ENCODE data around the gene MYO18B.

Gene MYO18B

DNA sequence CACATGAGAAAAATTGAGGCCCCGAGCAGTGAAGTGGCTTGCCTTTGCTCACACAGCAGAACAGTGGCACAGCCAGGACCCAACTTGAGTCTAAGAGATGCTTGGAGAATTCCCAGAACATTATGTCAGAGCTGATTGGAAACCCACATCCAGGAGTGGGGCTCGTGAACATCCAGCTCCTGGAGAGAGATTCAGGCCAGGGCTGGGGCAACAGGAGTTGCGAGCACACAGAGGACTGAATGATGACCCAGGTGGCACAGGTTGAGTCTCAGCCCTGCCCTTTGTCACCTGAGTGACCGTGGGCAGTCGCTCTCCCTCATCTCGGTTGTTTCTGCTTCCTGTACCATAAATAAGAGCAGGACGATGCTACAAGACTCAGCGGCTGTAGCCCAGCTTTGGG is 102.6 kb downstream of the MYO18B start:
- no peak for DNase-seq (ENCODE audit: low read depth in 3 of 3, low spot score in 1 of 3)

DNA sequence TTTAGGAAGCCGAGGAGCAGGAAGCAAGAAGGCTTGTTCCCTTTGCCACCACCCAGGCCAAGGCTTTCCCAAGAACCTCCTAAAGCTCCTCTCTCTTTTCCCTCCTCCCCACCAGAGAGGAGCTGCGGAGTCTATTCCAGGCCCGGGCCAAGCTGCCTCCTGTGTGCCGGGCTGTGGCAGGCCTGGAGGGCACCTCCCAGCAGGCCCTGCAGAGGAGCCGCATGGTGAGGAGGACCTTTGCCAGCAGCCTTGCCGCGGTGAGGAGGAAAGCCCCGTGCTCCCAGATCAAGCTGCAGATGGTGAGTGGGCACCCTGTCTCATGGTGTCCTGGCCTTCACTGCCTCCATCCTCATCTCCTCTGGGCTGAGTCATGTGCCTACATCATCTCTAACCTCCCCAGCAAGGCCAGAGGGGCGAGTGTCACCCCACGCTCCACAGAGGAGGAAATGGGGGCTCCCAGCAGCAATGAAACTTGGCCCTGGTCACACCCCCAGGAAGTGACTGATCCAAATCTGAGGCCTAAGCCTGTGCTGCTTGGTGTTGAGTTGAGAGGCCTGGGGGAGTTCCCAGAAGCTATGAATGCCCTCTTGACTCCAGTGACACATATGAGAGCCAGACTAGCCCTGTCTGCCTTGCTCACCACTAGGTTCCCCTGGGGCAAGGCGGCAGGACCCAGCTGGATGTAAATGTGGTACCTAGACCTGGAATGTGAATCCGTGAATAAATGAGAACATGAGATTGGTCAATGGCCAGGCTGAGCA is 104.2 kb downstream of the MYO18B start:
- no peak for DNase-seq (ENCODE audit: low read depth in 3 of 3, low spot score in 1 of 3)

DNA sequence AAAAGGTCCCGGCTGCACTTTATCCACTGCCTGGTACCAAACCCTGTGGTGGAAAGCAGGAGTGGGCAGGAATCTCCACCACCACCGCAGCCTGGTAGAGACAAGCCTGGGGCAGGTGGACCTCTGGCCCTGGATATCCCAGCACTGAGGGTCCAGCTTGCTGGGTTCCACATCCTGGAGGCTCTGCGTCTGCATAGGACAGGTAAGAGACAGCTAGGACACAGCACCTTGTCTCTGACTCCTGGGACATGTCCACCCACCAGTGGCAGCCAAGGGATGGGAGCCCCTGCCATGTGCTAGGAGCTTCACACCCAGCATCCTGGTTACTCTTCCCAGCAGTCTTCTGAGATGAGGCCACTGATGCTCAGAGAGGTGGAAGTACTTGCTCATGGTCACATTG is 105.5 kb downstream of the MYO18B start:
- DNase-seq (ENCODE audit: low read depth in 3 of 3, low spot score in 1 of 3) = no peak

DNA sequence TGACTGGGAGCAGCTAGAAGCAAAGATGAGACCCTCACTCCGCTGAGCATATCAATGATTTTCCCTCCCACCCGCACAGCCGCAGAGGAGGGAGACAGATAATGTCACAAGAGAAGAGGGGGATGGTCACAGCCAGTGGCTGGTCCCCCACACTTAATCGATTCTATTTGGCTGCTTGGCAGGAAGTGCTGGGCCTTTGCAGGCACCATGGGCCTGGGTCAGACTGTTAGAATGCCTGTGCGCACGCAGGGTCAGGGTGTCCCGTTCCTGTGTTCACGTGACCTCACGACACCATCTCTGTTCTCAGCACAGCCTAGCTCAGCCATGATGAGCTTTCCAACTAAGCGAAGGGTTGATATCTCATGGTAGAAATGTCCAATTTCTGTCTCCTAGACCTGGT is 107.0 kb downstream of the MYO18B start:
- no peak for DNase-seq (ENCODE audit: low read depth in 3 of 3, low spot score in 1 of 3)

DNA sequence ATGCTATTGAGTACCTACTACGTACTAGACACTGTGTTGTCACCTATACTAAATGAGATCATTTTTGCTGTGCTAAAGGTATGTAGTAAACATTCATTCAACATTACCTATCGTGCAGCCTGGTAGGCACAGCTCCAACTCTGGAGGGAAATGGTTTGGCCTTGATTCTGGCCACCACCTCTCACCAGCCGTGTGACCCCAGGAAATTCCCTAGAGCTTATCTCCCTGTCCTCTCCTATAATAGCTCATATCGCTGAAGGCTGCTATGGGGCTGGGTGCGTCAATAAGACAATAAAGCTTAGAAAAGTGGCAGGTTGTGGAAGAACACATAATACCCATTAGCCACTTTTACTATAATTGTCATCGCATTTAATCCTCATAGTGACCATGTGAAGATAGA is 107.5 kb downstream of the MYO18B start:
- DNase-seq (ENCODE audit: low read depth in 3 of 3, low spot score in 1 of 3) = no peak

DNA sequence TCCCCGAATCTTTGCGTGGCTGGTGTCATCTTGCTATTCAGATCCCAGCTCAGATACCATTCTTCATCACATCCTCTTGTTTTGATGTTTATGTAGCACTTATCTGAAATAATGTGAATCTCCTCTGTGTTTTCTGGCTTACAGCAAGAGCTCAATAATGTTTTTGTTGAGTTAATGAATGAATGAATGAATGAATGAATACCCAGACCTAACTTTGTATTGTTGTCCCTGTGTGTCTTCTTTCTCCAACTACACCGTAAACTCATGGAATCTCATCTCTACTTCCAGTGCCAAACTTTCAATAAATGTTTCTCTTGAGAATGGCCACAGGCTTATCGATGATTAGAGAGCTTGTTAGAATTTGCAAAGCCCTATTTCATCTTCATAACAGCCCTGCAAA is 110.2 kb downstream of the MYO18B start:
- DNase-seq (ENCODE audit: low read depth in 3 of 3, low spot score in 1 of 3) = no peak

DNA sequence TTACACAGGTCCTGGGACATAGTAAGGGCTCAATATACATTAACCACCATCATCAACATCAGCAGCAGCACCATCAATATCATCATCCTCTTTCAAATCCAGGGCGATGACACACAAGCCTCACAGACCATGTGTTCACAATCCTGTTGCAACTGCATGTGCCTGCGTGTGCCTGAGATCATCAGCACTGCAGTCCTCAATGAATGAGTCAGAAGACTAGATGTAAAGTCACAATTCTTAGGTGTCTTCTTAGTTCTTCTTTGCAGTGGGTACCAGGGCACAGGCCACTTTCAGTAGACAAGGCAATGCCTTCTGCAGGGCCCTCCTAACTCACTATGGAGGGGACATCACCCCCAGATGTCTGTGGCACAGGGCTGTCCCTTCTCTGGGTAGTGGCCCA is 111.1 kb downstream of the MYO18B start:
- DNase-seq (ENCODE audit: low read depth in 3 of 3, low spot score in 1 of 3) = no peak

DNA sequence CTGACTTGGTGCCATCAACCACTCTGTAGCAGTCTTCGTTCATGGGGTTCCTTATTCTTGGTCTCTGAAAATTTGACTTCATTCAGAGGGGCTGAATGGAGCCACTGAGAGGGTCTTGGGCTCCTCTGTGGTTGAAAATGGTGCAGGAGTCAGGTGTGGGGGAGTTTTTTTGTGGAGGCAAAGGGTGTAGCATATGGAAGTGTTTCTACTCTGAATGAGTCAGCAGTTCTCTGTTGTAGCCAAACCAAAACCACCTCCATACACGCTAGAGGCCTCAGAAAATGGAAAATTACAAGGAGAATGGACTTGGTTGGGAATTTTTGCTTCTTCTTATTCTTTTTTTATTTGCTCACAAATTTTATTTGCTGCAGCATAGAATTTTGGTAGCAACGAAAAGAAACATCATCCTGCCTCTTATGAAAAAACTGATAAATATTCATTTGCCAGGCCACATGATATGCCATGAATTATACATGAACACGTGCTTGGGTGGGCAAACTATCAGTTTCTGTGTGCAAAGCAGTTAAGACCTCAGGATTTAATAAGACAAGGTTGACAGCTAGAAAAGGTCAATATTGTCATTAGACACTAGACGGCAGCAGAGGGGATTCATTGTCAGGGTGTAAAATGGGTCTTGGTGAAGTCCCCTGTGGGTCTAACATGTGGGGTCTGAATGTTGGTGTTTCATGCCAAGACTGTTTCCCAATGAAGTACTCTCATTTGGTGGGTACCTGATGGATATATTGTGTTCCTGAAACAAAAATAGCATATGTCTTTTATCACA is 111.7 kb downstream of the MYO18B start:
- no peak for DNase-seq (ENCODE audit: low read depth in 3 of 3, low spot score in 1 of 3)

DNA sequence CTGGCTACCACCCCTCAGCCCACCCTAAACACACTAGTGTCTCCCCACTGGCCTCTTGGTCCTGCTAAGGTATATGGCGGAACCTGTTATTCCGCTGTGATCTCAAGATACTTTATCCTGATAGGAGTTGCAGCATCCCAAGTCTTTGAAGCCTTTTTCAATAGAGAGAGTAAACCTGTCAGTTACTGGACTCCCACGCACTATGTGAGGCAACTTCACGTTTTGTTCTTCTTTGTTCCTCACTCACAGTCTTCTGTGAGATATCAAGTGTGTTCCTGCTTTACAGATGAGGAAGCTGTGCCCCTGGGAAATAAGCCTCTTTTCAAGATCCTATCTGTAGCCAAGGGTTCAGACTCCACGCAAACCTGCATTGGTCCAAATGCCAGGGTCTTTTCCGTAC is 127.8 kb downstream of the MYO18B start:
- no peak for DNase-seq (ENCODE audit: low read depth in 3 of 3, low spot score in 1 of 3)

DNA sequence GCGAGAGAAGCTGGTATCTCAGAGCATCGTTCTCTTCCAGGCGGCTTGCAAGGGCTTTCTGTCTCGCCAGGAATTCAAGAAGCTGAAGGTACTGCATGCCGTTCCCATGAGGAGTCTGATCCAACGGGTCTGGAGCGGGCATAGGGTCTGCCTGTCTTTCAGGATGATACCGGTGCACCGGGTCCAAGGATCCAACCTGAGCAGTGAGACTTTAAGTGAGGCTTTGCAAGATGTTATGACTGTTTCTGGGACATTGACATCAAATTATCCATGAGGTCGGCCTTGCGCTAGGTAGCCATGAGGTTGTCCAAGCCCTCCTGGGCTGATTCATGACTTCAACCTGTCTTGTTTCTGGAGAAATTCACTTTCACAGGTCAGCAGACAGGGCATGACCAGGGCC is 132.3 kb downstream of the MYO18B start:
- DNase-seq (ENCODE audit: low read depth in 3 of 3, low spot score in 1 of 3) = no peak

DNA sequence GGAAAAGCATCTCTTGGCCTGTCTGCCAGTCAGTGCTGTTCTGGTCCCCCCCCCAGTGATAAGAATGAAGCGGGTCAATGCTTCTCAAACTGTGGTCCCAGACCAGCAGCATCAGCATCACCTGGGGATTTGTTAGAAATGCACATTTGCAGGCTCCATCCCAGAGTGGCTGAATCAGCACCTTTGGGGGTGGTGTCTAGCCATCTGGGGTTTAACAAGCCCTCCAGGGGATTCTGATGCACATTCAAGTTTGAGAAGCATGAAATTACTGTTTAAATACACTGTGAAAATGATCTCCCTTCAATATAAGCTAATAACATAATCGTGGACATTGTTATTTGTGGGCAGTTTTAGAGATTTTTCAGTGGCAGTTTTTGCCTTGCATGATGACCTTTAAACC is 133.5 kb downstream of the MYO18B start:
- no peak for DNase-seq (ENCODE audit: low read depth in 3 of 3, low spot score in 1 of 3)

DNA sequence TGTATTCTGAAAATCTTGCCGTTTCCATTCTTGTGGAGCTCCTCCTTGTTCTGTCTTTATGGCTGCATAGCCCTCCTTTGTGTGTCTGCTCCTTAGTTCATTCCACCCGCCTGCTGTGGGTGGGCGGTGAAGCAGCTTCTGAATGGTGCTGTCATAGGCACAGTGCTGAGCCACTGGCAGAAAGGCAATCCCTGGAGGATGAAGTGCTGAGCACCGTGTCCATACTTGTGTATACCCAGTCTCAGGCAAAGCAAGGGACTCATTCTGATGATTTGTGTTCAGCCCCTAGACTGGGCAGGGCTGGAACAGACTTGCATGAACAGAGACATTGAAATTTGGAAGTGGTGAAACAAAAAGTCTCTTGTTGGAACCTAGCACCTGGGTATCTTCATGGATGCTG is 134.9 kb downstream of the MYO18B start:
- DNase-seq (ENCODE audit: low read depth in 3 of 3, low spot score in 1 of 3) = no peak

DNA sequence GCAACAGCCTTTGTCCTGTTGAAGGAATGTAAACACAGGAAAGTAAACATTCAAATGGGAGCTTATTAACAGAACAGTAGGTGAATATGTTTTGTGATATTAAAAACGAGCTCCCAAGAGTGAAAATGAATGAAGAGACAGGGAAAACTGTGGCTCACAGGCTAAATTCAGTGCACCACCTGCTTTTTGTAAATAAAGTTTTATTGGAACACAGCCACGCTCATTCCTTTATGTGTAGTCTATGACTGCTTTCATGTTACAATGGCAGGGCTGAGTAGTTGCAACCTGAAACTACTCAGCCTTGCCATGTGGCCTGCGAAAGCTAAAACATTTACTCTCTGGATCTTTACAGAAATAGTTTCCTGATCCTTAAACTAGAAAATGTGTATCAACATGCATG is 136.9 kb downstream of the MYO18B start:
- no peak for DNase-seq (ENCODE audit: low read depth in 3 of 3, low spot score in 1 of 3)

DNA sequence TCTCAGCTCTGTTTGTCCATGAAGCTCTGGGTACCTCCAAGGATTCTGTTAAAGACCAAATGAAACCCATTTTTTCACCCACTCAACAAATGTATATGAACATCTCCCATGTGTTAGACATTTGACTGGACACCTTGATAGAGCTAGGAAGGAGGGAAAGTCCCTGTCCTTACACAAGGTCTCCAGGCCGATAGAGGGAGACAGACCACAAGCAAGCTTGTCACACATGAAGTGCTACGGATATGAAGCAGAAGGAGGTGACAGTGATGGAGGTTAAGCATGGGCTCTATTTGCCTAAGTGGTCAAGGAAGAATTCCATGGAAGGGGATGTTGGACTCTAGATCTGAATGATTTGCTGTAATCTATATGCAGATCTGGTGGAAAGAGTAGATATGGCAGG is 138.5 kb downstream of the MYO18B start:
- no peak for DNase-seq (ENCODE audit: low read depth in 3 of 3, low spot score in 1 of 3)

DNA sequence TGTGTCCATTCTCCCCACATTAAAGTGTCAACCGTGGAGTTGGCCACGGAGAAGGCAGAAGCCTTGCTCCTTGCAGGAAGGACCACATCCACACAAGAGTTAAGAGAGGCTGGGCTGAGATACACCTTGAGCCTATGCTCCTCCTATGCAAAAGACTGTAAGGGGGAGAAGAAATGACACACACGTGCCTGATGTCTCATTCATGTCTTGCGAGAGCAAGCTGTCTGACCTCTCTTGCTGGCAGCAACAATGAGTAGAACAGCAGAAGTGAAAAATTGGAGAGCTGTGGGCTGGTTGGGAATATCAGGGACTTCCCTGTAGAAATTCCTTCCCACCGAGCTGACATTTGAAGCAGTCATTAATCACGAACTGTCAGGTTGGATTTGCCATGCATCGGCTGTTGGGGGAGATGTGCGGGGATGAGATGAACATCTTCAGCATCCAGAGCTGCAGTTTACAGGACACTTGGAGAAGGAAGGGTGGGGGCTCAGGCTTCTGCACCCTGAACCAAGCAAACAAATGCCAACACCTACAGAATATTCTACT is 139.3 kb downstream of the MYO18B start:
- no peak for DNase-seq (ENCODE audit: low read depth in 3 of 3, low spot score in 1 of 3)

DNA sequence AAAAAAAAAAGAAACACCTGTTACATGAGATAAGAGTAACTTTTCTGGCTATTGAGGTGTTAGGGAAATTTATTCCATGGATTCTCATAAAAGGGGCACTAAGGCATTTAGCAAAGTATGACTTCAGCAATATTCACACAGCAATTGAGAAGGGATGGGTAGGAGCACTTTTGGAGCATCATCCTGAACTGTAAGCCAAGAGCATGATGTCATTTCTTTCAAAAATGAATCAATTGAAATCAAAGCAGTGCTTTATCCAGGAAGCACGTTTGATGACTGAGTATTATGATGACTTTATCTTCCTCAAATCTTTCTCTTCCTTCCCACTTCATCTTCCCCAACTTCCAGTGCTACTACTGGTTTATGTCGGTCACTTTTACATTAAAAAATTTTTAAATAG is 140.4 kb downstream of the MYO18B start:
- no peak for DNase-seq (ENCODE audit: low read depth in 3 of 3, low spot score in 1 of 3)

DNA sequence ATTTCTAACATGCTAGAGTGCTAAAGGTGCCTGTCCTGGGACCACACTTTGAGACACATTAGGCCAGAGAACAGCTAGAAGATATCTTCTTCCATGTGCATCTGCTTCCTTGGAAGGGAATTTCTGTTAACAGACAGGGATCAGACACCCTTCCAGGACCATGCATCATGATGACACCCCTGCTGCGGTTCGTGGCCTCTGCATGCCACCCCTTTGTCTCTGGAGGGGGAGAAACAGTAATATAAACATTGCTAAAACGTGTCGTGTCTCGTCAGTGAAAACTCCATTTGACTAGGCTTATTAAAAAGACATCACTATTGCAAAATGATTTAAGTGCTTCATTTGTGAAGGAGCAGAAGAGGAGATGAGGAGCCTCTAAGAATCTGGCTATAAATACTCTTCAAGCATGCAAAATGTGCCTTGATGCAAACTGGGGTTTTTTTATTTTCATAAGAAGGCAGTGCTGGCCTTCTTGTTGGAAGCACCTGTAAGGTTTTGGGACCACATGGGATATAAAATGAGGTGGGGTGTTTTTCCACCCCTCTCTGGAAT is 141.6 kb downstream of the MYO18B start:
- no peak for DNase-seq (ENCODE audit: low read depth in 3 of 3, low spot score in 1 of 3)

DNA sequence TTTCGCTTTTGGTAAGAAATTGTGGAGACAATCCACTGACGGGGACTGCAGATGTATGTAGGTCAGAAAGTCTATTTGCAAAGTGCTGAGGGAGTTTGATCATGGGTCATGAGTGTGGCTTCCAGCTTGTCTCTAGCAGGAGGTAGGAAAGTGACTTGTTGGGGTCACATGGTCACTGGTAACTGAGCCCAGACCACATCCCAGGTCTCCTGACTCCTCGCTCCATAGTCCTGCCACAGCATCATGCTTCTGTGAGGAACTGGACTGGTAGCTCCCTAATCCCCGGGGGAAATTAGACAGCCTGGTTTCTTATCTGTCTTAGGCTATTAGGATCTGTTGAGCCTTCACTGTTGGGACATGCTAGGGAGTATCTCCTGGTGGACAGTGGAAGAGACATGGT is 142.1 kb downstream of the MYO18B start:
- no peak for DNase-seq (ENCODE audit: low read depth in 3 of 3, low spot score in 1 of 3)

DNA sequence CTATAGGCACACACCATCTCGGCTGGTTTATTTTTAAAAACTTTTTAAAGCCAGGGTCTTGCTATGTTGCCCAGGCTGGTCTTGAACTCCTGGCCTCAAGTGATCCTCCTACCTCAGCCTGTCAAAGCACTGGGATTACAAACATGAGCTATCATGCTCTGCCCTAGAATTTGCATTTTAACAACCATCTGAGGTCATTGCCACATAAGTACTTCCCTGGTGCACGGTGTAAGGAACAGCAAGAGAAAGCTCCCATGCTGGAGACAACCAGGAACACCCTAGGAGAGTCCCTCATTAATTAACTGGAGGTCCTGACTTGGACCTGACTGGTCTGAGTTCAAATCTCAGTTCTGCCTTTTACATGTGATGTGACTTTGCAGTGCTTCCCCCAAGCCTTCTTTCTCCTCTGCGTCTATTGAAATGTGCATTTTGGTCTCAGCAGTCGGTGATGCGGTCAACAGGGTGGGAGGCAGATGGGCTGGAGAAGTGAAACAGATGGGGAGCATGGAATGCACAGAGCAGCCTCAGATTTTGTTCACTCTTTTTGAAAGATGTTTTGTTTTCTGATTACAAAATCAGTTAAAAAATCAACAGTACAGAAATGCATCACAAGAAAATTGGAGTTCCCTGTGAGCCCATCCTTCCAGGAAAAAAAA is 146.5 kb downstream of the MYO18B start:
- no peak for DNase-seq (ENCODE audit: low read depth in 3 of 3, low spot score in 1 of 3)

DNA sequence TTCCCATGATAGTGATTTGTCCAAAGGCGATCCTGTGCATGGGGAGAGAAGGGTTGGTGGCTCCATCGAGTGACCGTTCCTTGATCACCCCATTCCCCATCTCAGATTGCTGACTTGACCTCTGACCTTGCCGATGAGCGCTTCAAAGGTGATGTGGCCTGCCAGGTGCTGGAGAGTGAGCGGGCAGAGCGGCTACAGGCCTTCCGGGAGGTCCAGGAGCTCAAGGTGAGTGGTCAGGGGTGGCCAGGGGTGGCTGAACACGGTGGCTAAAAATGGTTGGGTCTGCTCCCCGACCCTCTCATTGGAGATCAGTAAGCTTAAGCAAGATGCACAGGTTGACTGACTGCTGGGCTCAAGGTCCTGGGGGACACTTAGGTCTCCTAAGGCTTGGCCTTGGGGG is 148.7 kb downstream of the MYO18B start:
- no peak for DNase-seq (ENCODE audit: low read depth in 3 of 3, low spot score in 1 of 3)

DNA sequence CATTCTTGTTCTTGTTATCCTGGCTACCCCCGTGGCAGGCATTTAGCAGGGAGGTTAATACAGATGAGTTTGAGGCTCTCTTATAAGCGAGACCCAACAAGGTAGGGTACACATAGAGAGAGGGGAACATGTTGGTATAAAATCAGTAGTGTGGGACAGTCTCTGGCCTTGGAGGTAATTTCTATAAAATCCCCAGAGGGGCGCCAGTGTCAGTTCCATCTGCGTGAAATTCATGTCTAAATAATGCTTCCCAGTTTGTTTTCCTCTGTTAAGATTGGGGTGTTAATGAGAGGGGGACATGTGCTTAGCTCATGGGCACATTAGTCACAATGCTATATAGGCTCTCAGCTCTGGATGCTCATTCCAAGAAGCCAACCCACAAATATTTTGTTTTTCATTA is 150.7 kb downstream of the MYO18B start:
- no peak for DNase-seq (ENCODE audit: low read depth in 3 of 3, low spot score in 1 of 3)

DNA sequence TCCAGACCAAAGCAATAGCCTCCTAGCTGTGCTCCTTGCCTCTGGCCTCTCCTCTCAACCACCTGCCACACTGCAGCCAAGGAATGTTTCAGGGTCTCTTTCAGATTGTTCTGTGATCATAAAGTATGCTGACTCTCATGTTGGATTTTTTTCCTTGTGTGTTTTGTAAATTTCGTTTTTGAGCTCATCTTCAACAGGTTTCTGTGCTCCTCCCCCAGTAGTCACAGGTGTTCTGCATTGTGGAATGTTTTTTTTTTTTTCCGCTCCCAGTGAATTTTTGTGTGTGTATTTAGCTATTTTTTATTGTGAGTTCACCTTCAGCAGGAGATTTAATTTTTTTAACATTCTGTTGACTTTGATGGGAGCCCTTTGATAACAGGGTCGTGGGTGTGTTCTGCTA is 153.7 kb downstream of the MYO18B start:
- DNase-seq (ENCODE audit: low read depth in 3 of 3, low spot score in 1 of 3) = no peak

All from stimulated activated CD4-positive, alpha-beta T cell treated with anti-CD3 and anti-CD28 coated beads, TNF-alpha, amount 100 ng/mL, for 1 hour (primary cell).